SK-N-SH treated with all-trans-retinoic acid at 6 μM for 48 hours (cell line): Measurements from ENCODE around the gene NCAM1.

Experiments used
- ATAC-seq: fragments of 200-7000 bp; cut with Tn5 transposase; 3 replicates; pipeline ENCODE4 v1.9.1; 2020; ENCODE audit warnings: mild to moderate bottlenecking, moderate library complexity
- ARNTL ChIP-seq: fragments of 450-650 bp; formaldehyde crosslinking; IDR thresholded peaks from 2 replicates; pipeline ENCODE4 v1.5.0; 2020; ENCODE audit warnings: low read depth, mild to moderate bottlenecking, moderate library complexity, borderline replicate concordance
- BACH2 ChIP-seq: fragments of 250-450 bp; sonication (Bioruptor Pico); IDR thresholded peaks from 2 replicates; pipeline ENCODE4 v1.9.0; 2021; ENCODE audit warnings: mild to moderate bottlenecking, borderline replicate concordance
- CSDC2 ChIP-seq: fragments of 250-450 bp; sonication (Bioruptor Pico); IDR thresholded peaks from 2 replicates; pipeline ENCODE4 v1.5.0; 2020; ENCODE audit warnings: mild to moderate bottlenecking, moderate library complexity
- ESRRG ChIP-seq: fragments of 250-450 bp; sonication (Bioruptor Pico); IDR thresholded peaks from 2 replicates; pipeline ENCODE4 v1.6.1; 2021; ENCODE audit warnings: mild to moderate bottlenecking
- GLIS3 ChIP-seq: fragments of 250-450 bp; sonication (Bioruptor Pico); IDR thresholded peaks from 2 replicates; pipeline ENCODE4 v1.5.0; 2020; ENCODE audit warnings: mild to moderate bottlenecking, moderate library complexity
- ISL1 ChIP-seq: fragments of 250-450 bp; sonication (Bioruptor Pico); IDR thresholded peaks from 2 replicates; pipeline ENCODE4 v2.1.2; 2022; ENCODE audit warnings: mild to moderate bottlenecking, moderate library complexity
- OSR1 ChIP-seq: fragments of 250-450 bp; sonication (Bioruptor Pico); IDR thresholded peaks from 2 replicates; pipeline ENCODE4 v1.8.0; 2022; ENCODE audit warnings: moderate library complexity, mild to moderate bottlenecking, inconsistent platforms
- PPARA ChIP-seq: fragments of 250-450 bp; sonication (Bioruptor Pico); IDR thresholded peaks from 2 replicates; pipeline ENCODE4 v1.5.0; 2020; ENCODE audit warnings: mild to moderate bottlenecking, borderline replicate concordance
- RARB ChIP-seq: fragments of 250-450 bp; sonication (Bioruptor Pico); IDR thresholded peaks from 2 replicates; pipeline ENCODE4 v1.8.0; 2021; ENCODE audit warnings: mild to moderate bottlenecking, moderate library complexity
- SNAI2 ChIP-seq: fragments of 250-450 bp; sonication (Bioruptor Pico); IDR thresholded peaks from 2 replicates; pipeline ENCODE4 v1.5.0; 2020; ENCODE audit warnings: mild to moderate bottlenecking, moderate library complexity
- TCF4 ChIP-seq: fragments of 250-450 bp; sonication (Bioruptor Pico); IDR thresholded peaks from 2 replicates; pipeline ENCODE4 v1.8.0; 2021; ENCODE audit warnings: mild to moderate bottlenecking, moderate library complexity, borderline replicate concordance
- TOX ChIP-seq: fragments of 250-450 bp; sonication (Bioruptor Pico); IDR thresholded peaks from 2 replicates; pipeline ENCODE4 v1.8.0; 2021; ENCODE audit warnings: mild to moderate bottlenecking, moderate library complexity, borderline replicate concordance
- ZC3H10 ChIP-seq: fragments of 250-450 bp; sonication (Bioruptor Pico); IDR thresholded peaks from 2 replicates; pipeline ENCODE4 v1.5.1; 2021; ENCODE audit warnings: mild to moderate bottlenecking, moderate library complexity
- ZFP3 ChIP-seq: fragments of 250-450 bp; sonication (Bioruptor Pico); IDR thresholded peaks from 2 replicates; pipeline ENCODE4 v1.5.0; 2020; ENCODE audit warnings: mild to moderate bottlenecking, moderate library complexity
- ZFP30 ChIP-seq: fragments of 450-650 bp; formaldehyde crosslinking; IDR thresholded peaks from 2 replicates; pipeline ENCODE4 v1.5.0; 2022; ENCODE audit warnings: mild to moderate bottlenecking, moderate library complexity
- ZNF565 ChIP-seq: fragments of 450-650 bp; formaldehyde crosslinking; conservative IDR thresholded peaks from 2 replicates; pipeline ENCODE4 v1.5.0; 2020; ENCODE audit warnings: low read depth, mild to moderate bottlenecking, moderate library complexity
- ZNF8 ChIP-seq: fragments of 450-650 bp; formaldehyde crosslinking; IDR thresholded peaks from 2 replicates; pipeline ENCODE4 v1.5.0; 2020; ENCODE audit warnings: mild to moderate bottlenecking, moderate library complexity
- TF ChIP-seq, protein P1 (sequence below): fragments of 250-450 bp; sonication (Bioruptor Pico); IDR thresholded peaks from 2 replicates; pipeline ENCODE4 v1.5.1; 2021; ENCODE audit warnings: mild to moderate bottlenecking, moderate library complexity
- TF ChIP-seq, protein P2 (sequence below): fragments of 250-450 bp; sonication (Bioruptor Pico); IDR thresholded peaks from 2 replicates; pipeline ENCODE4 v1.8.0; 2020; ENCODE audit warnings: mild to moderate bottlenecking, moderate library complexity, borderline replicate concordance
- TF ChIP-seq, protein P3 (sequence below): fragments of 250-450 bp; sonication (Bioruptor Pico); IDR thresholded peaks from 2 replicates; pipeline ENCODE4 v1.5.0; 2020; ENCODE audit warnings: mild to moderate bottlenecking, moderate library complexity
- TF ChIP-seq, protein P4 (sequence below): fragments of 250-450 bp; sonication (Bioruptor Pico); IDR thresholded peaks from 2 replicates; pipeline ENCODE4 v1.8.0; 2021; ENCODE audit warnings: low read depth, mild to moderate bottlenecking, moderate library complexity, borderline replicate concordance
- TF ChIP-seq, protein P5 (sequence below): fragments of 250-450 bp; sonication (Bioruptor Pico); IDR thresholded peaks from 2 replicates; pipeline ENCODE4 v1.5.1; 2020; ENCODE audit warnings: low read depth, mild to moderate bottlenecking, moderate library complexity

The NCAM1 gene

DNA sequence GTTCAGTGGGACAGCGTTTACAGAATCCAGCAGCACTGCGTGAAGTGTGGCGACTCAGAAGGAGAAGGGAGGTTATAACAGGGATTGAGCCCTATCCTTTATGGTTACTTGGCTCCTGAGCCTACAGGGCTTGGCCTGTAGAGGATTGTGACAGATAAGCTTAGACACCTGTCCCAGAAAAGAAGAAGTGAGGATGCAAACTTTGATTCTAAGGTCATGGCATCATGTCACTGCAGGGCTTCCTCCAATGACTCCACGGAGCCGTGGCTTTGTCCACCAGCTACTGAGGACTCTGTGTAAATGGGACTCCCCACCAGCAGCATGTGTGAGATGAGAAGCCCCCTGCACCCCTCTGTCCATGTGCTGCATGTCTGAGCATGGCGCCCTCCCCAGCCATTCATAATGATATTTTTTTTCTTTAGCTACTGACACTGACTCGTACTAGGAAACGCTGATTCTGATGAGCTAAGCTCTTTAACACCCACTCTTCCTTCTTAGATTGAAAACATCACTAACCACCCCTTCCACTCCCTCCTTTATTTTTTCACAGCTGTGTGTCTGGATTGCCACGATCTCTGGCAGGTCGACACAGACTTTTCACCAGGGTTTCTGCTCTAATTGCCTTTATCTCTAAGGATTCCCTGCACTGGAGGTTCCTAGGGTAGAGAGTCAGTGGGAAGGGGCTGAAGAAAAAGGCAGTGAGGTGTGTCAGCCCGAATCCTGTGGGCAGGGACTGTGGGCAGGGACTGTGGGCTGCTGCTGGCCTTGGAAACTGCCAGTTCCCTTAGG lies 287.7 kb downstream of the NCAM1 start:
- TF ChIP-seq OSR1 = no peak
- no peak for TF ChIP-seq ZFP3 (CRISPR knock-in tag)
- TF ChIP-seq, protein P1, sequence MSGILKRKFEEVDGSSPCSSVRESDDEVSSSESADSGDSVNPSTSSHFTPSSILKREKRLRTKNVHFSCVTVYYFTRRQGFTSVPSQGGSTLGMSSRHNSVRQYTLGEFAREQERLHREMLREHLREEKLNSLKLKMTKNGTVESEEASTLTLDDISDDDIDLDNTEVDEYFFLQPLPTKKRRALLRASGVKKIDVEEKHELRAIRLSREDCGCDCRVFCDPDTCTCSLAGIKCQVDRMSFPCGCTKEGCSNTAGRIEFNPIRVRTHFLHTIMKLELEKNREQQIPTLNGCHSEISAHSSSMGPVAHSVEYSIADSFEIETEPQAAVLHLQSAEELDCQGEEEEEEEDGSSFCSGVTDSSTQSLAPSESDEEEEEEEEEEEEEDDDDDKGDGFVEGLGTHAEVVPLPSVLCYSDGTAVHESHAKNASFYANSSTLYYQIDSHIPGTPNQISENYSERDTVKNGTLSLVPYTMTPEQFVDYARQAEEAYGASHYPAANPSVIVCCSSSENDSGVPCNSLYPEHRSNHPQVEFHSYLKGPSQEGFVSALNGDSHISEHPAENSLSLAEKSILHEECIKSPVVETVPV (CRISPR knock-in tag) = no peak
- TF ChIP-seq, protein P2, sequence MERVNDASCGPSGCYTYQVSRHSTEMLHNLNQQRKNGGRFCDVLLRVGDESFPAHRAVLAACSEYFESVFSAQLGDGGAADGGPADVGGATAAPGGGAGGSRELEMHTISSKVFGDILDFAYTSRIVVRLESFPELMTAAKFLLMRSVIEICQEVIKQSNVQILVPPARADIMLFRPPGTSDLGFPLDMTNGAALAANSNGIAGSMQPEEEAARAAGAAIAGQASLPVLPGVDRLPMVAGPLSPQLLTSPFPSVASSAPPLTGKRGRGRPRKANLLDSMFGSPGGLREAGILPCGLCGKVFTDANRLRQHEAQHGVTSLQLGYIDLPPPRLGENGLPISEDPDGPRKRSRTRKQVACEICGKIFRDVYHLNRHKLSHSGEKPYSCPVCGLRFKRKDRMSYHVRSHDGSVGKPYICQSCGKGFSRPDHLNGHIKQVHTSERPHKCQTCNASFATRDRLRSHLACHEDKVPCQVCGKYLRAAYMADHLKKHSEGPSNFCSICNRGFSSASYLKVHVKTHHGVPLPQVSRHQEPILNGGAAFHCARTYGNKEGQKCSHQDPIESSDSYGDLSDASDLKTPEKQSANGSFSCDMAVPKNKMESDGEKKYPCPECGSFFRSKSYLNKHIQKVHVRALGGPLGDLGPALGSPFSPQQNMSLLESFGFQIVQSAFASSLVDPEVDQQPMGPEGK = no peak
- TF ChIP-seq SNAI2 (CRISPR knock-in tag) = no peak
- TF ChIP-seq, protein P3, sequence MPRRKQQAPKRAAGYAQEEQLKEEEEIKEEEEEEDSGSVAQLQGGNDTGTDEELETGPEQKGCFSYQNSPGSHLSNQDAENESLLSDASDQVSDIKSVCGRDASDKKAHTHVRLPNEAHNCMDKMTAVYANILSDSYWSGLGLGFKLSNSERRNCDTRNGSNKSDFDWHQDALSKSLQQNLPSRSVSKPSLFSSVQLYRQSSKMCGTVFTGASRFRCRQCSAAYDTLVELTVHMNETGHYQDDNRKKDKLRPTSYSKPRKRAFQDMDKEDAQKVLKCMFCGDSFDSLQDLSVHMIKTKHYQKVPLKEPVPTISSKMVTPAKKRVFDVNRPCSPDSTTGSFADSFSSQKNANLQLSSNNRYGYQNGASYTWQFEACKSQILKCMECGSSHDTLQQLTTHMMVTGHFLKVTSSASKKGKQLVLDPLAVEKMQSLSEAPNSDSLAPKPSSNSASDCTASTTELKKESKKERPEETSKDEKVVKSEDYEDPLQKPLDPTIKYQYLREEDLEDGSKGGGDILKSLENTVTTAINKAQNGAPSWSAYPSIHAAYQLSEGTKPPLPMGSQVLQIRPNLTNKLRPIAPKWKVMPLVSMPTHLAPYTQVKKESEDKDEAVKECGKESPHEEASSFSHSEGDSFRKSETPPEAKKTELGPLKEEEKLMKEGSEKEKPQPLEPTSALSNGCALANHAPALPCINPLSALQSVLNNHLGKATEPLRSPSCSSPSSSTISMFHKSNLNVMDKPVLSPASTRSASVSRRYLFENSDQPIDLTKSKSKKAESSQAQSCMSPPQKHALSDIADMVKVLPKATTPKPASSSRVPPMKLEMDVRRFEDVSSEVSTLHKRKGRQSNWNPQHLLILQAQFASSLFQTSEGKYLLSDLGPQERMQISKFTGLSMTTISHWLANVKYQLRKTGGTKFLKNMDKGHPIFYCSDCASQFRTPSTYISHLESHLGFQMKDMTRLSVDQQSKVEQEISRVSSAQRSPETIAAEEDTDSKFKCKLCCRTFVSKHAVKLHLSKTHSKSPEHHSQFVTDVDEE (CRISPR knock-in tag) = no peak
- no peak for ATAC-seq

DNA sequence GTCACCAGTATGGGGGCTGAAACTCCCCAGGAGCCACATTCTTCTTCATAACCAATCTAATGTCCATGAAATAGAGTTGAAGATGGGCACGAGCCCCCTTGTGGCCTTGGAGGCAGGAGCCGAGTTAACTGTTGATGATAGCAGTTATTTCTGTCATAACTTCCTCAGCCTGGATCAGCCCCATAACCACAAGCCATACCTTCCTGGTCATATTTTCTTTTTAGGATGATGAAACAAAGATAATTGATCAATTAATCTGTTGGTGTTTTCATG lies 288.2 kb downstream of the NCAM1 start:
- ATAC-seq = peak; percentile 57; the same call in 1 of the 3 replicates
- no peak for TF ChIP-seq ZC3H10 (CRISPR knock-in tag)
- no peak for TF ChIP-seq TCF4 (CRISPR knock-in tag)
- TF ChIP-seq ESRRG (CRISPR knock-in tag) = no peak
- TF ChIP-seq ZNF8 (CRISPR knock-in tag) = no peak
- TF ChIP-seq, protein P4, sequence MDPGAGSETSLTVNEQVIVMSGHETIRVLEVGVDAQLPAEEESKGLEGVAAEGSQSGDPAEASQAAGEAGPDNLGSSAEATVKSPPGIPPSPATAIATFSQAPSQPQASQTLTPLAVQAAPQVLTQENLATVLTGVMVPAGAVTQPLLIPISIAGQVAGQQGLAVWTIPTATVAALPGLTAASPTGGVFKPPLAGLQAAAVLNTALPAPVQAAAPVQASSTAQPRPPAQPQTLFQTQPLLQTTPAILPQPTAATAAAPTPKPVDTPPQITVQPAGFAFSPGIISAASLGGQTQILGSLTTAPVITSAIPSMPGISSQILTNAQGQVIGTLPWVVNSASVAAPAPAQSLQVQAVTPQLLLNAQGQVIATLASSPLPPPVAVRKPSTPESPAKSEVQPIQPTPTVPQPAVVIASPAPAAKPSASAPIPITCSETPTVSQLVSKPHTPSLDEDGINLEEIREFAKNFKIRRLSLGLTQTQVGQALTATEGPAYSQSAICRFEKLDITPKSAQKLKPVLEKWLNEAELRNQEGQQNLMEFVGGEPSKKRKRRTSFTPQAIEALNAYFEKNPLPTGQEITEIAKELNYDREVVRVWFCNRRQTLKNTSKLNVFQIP (CRISPR knock-in tag) = no peak
- no peak for TF ChIP-seq BACH2 (CRISPR knock-in tag)
- TF ChIP-seq, protein P5, sequence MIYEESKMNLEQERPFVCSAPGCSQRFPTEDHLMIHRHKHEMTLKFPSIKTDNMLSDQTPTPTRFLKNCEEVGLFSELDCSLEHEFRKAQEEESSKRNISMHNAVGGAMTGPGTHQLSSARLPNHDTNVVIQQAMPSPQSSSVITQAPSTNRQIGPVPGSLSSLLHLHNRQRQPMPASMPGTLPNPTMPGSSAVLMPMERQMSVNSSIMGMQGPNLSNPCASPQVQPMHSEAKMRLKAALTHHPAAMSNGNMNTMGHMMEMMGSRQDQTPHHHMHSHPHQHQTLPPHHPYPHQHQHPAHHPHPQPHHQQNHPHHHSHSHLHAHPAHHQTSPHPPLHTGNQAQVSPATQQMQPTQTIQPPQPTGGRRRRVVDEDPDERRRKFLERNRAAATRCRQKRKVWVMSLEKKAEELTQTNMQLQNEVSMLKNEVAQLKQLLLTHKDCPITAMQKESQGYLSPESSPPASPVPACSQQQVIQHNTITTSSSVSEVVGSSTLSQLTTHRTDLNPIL (CRISPR knock-in tag) = no peak
- no peak for TF ChIP-seq SNAI2 (CRISPR knock-in tag)
- no peak for TF ChIP-seq ZFP3 (CRISPR knock-in tag)
- no peak for TF ChIP-seq ISL1 (CRISPR knock-in tag)
- TF ChIP-seq ARNTL (CRISPR knock-in tag) = no peak
- TF ChIP-seq, protein P1 (CRISPR knock-in tag) = no peak
- no peak for TF ChIP-seq ZNF565 (CRISPR knock-in tag)
- no peak for TF ChIP-seq CSDC2 (CRISPR knock-in tag)
- TF ChIP-seq GLIS3 (CRISPR knock-in tag) = no peak
- TF ChIP-seq PPARA (CRISPR knock-in tag) = no peak
- TF ChIP-seq, all 23 proteins: peak for 0

DNA sequence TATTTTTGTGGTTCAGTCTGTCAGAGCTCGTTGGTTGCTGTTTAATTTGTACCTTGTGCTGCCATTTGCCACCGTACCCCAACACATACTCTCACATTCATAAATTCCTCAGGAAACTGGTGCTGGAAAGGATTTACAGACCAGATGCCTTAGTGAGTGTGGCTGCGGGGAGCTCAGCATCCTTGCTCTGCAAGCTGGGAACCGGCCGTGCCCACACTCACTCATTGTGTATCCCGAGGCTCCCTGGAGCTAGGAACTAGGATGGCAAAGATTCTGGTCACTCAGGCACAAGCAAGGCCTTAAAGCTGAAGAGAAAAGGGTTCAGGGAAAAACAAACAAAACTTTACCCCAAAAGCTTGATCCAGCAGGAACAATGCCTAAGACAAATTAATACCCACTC lies 288.6 kb downstream of the NCAM1 start:
- no peak for ATAC-seq
- no peak for TF ChIP-seq ZFP30 (CRISPR knock-in tag)
- no peak for TF ChIP-seq TCF4 (CRISPR knock-in tag)
- no peak for TF ChIP-seq OSR1
- TF ChIP-seq RARB (CRISPR knock-in tag) = no peak
- TF ChIP-seq ISL1 (CRISPR knock-in tag) = no peak
- no peak for TF ChIP-seq ZC3H10 (CRISPR knock-in tag)
- no peak for TF ChIP-seq GLIS3 (CRISPR knock-in tag)
- no peak for TF ChIP-seq ZFP3 (CRISPR knock-in tag)
- TF ChIP-seq, protein P2 = no peak
- TF ChIP-seq ARNTL (CRISPR knock-in tag) = no peak
- TF ChIP-seq BACH2 (CRISPR knock-in tag) = no peak
- no peak for TF ChIP-seq TOX
- TF ChIP-seq SNAI2 (CRISPR knock-in tag) = no peak
- TF ChIP-seq PPARA (CRISPR knock-in tag) = no peak
- TF ChIP-seq, protein P5 (CRISPR knock-in tag) = no peak
